22Rv1 (cell line): ENCODE results near the gene BTBD9.

Experiments used
- ZFX ChIP-seq: fragments of 450-650 bp; IDR thresholded peaks from 2 replicates; pipeline ENCODE4 v1.6.1; 2017; ENCODE audit warnings: antibody characterized with exemption, borderline replicate concordance
- TF ChIP-seq, protein P1 (sequence below): fragments of 450-650 bp; IDR thresholded peaks from 2 replicates; pipeline ENCODE4 v1.5.1; 2017; ENCODE audit warnings: mild to moderate bottlenecking

DNA sequence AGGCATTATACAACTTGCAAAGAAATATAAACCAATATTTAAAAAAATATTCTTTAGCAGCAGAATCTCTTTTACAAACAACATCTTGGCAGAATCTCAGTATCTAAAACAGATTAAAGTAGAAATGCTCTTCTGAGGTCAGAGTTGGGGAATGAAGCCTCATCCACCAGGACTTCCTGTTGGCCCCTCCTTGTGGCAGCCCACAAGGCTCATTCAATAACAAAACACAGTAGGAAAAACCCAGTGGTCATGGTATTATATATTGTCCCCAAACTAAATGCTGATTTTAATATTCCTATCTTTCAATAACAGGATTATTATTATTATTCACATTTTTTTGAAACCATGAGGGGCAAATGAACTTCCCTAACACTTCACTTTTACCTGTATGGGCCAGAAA lies 368.6 kb downstream of the BTBD9 start:
- TF ChIP-seq, protein P1, sequence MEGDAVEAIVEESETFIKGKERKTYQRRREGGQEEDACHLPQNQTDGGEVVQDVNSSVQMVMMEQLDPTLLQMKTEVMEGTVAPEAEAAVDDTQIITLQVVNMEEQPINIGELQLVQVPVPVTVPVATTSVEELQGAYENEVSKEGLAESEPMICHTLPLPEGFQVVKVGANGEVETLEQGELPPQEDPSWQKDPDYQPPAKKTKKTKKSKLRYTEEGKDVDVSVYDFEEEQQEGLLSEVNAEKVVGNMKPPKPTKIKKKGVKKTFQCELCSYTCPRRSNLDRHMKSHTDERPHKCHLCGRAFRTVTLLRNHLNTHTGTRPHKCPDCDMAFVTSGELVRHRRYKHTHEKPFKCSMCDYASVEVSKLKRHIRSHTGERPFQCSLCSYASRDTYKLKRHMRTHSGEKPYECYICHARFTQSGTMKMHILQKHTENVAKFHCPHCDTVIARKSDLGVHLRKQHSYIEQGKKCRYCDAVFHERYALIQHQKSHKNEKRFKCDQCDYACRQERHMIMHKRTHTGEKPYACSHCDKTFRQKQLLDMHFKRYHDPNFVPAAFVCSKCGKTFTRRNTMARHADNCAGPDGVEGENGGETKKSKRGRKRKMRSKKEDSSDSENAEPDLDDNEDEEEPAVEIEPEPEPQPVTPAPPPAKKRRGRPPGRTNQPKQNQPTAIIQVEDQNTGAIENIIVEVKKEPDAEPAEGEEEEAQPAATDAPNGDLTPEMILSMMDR = no peak
- TF ChIP-seq ZFX = no peak
